Liver (tissue), 3 donors: ENCODE results near the gene TMPRSS9.

Experiments used
- EGR1 ChIP-seq, 2 donors: IDR thresholded peaks; 2 replicates each; pipeline ENCODE4 v1.6.1; 2016 to 2018; ENCODE audit warnings: antibody characterized with exemption in 2 of 2, low read depth in 2 of 2
- FOXA2 ChIP-seq: IDR thresholded peaks from 2 replicates; pipeline ENCODE4 v1.6.1; 2016; ENCODE audit warnings: antibody characterized with exemption
- JUND ChIP-seq, 2 donors: IDR thresholded peaks; 2 replicates each; pipeline ENCODE4 v1.6.1; 2016; ENCODE audit warnings: antibody characterized with exemption in 2 of 2
- TAF1 ChIP-seq: conservative IDR thresholded peaks from 2 replicates; pipeline ENCODE4 v1.6.1; 2016; ENCODE audit warnings: antibody characterized with exemption, mild to moderate bottlenecking
- YY1 ChIP-seq: IDR thresholded peaks from 2 replicates; pipeline ENCODE4 v1.6.1; 2016; ENCODE audit warnings: antibody characterized with exemption, mild to moderate bottlenecking
- TF ChIP-seq, protein P1 (sequence below): fragments of 150-350 bp; IDR thresholded peaks from 2 replicates; pipeline ENCODE4 v1.5.1; 2017; ENCODE audit warnings: improper control_type of control experiment, low read depth, low read length; ENCODE audit not compliant: missing input control
- TF ChIP-seq, protein P2 (sequence below): IDR thresholded peaks from 2 replicates; pipeline ENCODE4 v1.6.1; 2016; ENCODE audit warnings: antibody characterized with exemption
- donor health status: healthy.
- donor health status: healthy.

DNA sequence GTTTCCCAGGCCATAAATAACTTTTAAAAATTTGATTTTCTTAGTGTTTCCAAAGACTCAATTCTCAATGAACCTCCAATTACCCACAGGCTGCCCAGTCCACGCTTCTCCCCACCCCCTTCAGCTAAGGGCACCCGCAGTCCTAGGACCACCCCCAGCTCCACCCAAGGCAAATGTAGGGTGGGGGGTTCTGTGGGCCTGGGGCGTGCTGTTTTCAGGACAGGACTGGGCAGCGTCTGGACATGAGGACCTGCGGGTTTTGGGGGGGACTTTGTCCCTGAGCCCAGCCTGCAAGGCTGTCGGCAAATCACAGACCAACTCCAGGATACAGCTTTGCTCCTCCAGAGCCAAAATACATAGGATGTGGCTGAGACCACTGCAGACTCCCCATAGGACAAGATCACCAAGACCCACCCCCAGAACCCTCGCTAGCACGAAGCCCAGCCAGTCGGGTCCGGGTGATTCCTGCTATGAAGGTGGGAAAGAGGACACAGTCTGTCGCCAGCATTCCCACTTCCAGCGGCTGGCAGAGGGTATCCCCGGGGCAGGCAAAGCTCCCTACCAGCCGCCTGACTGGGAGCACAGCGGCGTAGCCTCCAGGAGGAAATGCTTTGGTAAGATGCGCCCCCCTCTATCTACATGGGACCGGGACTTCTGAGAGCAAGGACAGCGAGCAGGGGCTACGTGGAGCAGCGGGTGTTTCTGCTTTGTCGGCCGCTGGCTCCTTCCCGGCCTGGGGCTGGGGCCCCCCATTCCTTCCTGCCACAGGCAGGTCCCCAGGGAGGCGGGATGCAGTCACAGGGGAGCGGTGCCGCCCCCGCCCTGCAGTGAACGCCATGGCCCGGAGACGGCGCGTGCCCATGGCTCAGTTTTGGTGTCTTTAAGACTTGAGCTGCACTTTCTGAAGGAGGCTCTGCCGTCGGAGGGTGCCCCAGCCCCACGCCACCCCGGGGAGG is 69.0 kb downstream of the TMPRSS9 start:
- TF ChIP-seq, protein P1, sequence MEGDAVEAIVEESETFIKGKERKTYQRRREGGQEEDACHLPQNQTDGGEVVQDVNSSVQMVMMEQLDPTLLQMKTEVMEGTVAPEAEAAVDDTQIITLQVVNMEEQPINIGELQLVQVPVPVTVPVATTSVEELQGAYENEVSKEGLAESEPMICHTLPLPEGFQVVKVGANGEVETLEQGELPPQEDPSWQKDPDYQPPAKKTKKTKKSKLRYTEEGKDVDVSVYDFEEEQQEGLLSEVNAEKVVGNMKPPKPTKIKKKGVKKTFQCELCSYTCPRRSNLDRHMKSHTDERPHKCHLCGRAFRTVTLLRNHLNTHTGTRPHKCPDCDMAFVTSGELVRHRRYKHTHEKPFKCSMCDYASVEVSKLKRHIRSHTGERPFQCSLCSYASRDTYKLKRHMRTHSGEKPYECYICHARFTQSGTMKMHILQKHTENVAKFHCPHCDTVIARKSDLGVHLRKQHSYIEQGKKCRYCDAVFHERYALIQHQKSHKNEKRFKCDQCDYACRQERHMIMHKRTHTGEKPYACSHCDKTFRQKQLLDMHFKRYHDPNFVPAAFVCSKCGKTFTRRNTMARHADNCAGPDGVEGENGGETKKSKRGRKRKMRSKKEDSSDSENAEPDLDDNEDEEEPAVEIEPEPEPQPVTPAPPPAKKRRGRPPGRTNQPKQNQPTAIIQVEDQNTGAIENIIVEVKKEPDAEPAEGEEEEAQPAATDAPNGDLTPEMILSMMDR, result no peak
- TF ChIP-seq FOXA2, result no peak
- TF ChIP-seq YY1, result no peak
- no peak for TF ChIP-seq JUND (IDR thresholded peaks at IDR 0.05)
- TF ChIP-seq EGR1 (IDR thresholded peaks at IDR 0.05; ENCODE audit: low read depth in 2 of 2), result no peak
- TF ChIP-seq, protein P2, sequence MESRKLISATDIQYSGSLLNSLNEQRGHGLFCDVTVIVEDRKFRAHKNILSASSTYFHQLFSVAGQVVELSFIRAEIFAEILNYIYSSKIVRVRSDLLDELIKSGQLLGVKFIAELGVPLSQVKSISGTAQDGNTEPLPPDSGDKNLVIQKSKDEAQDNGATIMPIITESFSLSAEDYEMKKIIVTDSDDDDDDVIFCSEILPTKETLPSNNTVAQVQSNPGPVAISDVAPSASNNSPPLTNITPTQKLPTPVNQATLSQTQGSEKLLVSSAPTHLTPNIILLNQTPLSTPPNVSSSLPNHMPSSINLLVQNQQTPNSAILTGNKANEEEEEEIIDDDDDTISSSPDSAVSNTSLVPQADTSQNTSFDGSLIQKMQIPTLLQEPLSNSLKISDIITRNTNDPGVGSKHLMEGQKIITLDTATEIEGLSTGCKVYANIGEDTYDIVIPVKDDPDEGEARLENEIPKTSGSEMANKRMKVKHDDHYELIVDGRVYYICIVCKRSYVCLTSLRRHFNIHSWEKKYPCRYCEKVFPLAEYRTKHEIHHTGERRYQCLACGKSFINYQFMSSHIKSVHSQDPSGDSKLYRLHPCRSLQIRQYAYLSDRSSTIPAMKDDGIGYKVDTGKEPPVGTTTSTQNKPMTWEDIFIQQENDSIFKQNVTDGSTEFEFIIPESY, result no peak
- TF ChIP-seq TAF1, result no peak
